DND-41 (cell line): ENCODE measurements around the gene HEPACAM2.
A peak's percentile ranks its signal among the peaks of the same experiment; 100 is the strongest.

Experiments
- ATAC-seq: fragments of 200-7000 bp; cut with Tn5 transposase; 3 replicates; pipeline ENCODE4 v1.9.1; 2021; ENCODE audit warnings: low read depth; ENCODE audit not compliant: insufficient read depth
- DNase-seq: peaks from one replicate; pipeline ENCODE4 v3.0.0-alpha.2; 2020
- H2AFZ ChIP-seq: 2 replicates; pipeline ENCODE4 v1.6.0; 2012; ENCODE audit warnings: low read depth, low read length
- H3K27ac ChIP-seq: 2 replicates; pipeline ENCODE4 v1.5.1; 2012; ENCODE audit warnings: low read length, inconsistent platforms
- H3K27me3 ChIP-seq: fragments of 200-600 bp; sonication (generic); 2 replicates; pipeline ENCODE4 v1.6.0; 2012; ENCODE audit warnings: low read length, mild to moderate bottlenecking, inconsistent platforms; ENCODE audit not compliant: insufficient read depth, poor library complexity
- H3K36me3 ChIP-seq: 2 replicates; pipeline ENCODE4 v1.5.1; 2012; ENCODE audit warnings: low read length, inconsistent platforms; ENCODE audit not compliant: insufficient read depth
- H3K4me1 ChIP-seq: 2 replicates; pipeline ENCODE4 v1.5.1; 2012; ENCODE audit warnings: mild to moderate bottlenecking, low read length; ENCODE audit not compliant: insufficient read depth
- H3K4me2 ChIP-seq: 2 replicates; pipeline ENCODE4 v1.6.0; 2012; ENCODE audit warnings: mild to moderate bottlenecking, moderate library complexity, low read length, inconsistent platforms; ENCODE audit not compliant: insufficient read depth
- H3K4me3 ChIP-seq, 2 experiments: fragments of 200-600 bp in 1 of 2; shearing (Covaris generic) in 1 of 2; 2 replicates each; pipeline ENCODE4 v1.5.1; 2012 to 2016; ENCODE audit warnings: inconsistent platforms in 2 of 2, low read length in 2 of 2, mild to moderate bottlenecking in 2 of 2, low read depth in 1 of 2, moderate library complexity in 1 of 2
- H3K79me2 ChIP-seq: 2 replicates; pipeline ENCODE4 v1.6.0; 2012; ENCODE audit warnings: low read length, inconsistent platforms; ENCODE audit not compliant: insufficient read depth
- H3K9ac ChIP-seq: 2 replicates; pipeline ENCODE4 v1.6.0; 2012; ENCODE audit warnings: low read depth, mild to moderate bottlenecking, inconsistent platforms, low read length, moderate library complexity
- H3K9me3 ChIP-seq: 2 replicates; pipeline ENCODE4 v1.5.1; 2012; ENCODE audit warnings: low read length, moderate library complexity, mild to moderate bottlenecking, inconsistent platforms; ENCODE audit not compliant: insufficient read depth, severe bottlenecking
- H4K20me1 ChIP-seq: 2 replicates; pipeline ENCODE4 v1.6.0; 2012; ENCODE audit warnings: low read length; ENCODE audit not compliant: insufficient read depth
- CTCF ChIP-seq: IDR thresholded peaks from 2 replicates; pipeline ENCODE4 v1.5.1; 2012; ENCODE audit warnings: borderline replicate concordance, low read length, moderate library complexity, mild to moderate bottlenecking; ENCODE audit not compliant: poor library complexity, severe bottlenecking; ENCODE audit errors: extremely low read depth
- EZH2 ChIP-seq: IDR thresholded peaks from 3 replicates; pipeline ENCODE4 v1.6.1; 2012; ENCODE audit warnings: borderline replicate concordance, low read depth, mild to moderate bottlenecking, moderate library complexity, low read length, inconsistent platforms; ENCODE audit not compliant: severe bottlenecking

HEPACAM2 gene

DNA sequence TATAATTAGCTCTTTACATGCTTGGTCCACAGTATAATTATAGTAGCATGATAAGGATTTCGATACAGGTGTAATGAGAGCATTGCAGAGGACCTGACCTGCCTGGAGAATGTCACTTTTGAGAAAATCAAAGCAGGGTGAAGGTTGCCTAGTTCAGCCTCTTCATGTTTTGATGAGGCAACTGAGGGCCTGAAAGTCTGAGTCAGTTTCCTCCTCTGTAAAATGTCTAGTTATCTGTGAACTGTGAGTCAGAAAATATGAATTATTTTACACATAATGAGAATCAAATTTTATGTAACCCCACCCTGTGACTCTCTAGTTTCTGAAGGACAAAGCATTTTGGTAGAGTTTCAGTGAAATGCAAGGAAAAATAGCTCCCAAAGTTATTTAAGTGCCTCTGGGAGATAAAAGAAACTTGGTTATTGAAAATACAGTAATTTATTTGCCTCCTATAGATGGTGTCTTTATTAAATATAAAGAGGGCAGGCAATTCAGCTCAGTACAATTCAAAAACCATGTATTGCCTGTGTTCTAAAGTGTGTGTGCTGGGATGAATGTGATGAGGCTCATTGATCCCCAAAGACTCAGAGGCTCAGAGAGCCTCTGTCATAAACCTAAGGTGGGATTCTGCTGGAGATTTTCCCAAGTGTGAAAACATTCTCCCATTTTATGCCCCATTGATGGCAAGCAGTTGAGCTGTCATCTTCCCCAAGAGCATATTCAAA, 40.8 kb downstream of the HEPACAM2 start:
- Histone ChIP-seq H2AFZ (no peak overlapping the region), H3K27ac (no peak overlapping the region), H3K36me3 (no peaks in the 10 kb centered on the region), H3K4me3 (no peak overlapping the region), H3K79me2 (no peaks in the 10 kb centered on the region), H4K20me1 (no peaks in the 10 kb centered on the region), H3K9ac (no peak overlapping the region), H3K9me3 (no peaks in the 10 kb centered on the region), H3K4me2 (no peak overlapping the region), H3K27me3 (peaks cover 11% of the 10 kb centered on the region), H3K4me1 (no peaks in the 10 kb centered on the region)
- DNase-seq (no peak), ATAC-seq (no peak)
- TF ChIP-seq CTCF (no peak), EZH2 (no peak)

DNA sequence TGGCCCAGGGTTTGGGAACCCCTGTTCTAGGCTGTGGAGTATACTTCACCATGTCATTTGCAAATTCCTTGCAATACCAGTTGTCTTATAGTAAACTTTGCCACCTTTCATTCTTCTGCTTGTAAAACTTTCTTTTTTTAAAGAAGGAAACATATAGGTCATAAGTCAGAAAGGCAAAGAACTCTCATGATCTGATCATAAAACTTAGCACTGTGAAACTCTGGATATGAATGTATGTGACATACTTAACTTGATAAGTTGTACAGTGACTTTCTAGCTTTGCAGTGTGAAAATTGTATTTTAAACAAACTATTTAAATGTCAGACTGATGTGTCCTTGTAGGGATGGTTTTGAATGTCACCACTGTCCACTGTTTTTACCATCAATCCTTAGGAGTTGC, 47.1 kb downstream of the HEPACAM2 start:
- ATAC-seq, result no peak

GRCh38 chr7:93178213-93178612, 48.1 kb downstream of the HEPACAM2 start:
- Histone ChIP-seq H3K4me2 (no peak overlapping the region), H3K27me3 (peaks cover 13% of the 10 kb centered on the region), H3K9me3 (no peaks in the 10 kb centered on the region), H3K9ac (no peak overlapping the region), H3K79me2 (no peaks in the 10 kb centered on the region), H3K4me3 (no peak overlapping the region), H3K36me3 (no peaks in the 10 kb centered on the region), H4K20me1 (no peaks in the 10 kb centered on the region), H3K4me1 (no peaks in the 10 kb centered on the region), H2AFZ (no peak overlapping the region), H3K27ac (no peak overlapping the region)
- ATAC-seq, result no peak
- TF ChIP-seq CTCF, result peak; percentile 28
- TF ChIP-seq EZH2, result no peak
- no peak for DNase-seq

More for the DNA sequence above, 47.1 kb downstream of the HEPACAM2 start:
- no peak overlapping the region for H3K9ac ChIP-seq
- no peaks in the 10 kb centered on the region for H4K20me1 ChIP-seq
- no peak overlapping the region for H3K4me2 ChIP-seq
- no peak for DNase-seq
- no peak overlapping the region for H2AFZ ChIP-seq
- no peaks in the 10 kb centered on the region for H3K79me2 ChIP-seq
- TF ChIP-seq EZH2 (no peak), CTCF (no peak)
- H3K9me3 ChIP-seq, result no peaks in the 10 kb centered on the region
- no peak overlapping the region for H3K4me3 ChIP-seq
- H3K27me3 ChIP-seq, result peaks cover 13% of the 10 kb centered on the region
- H3K27ac ChIP-seq, result no peak overlapping the region
- H3K4me1 ChIP-seq, result no peaks in the 10 kb centered on the region
- no peaks in the 10 kb centered on the region for H3K36me3 ChIP-seq
